PC-3 (cell line): ENCODE results near the gene CLVS2. TPM values are rescaled to one million over a fixed set of nuclear protein-coding genes. Genes with fewer than 3 reads are reported as not detected.

ENCODE experiments used
- ATAC-seq: fragments of 200-7000 bp; cut with Tn5 transposase; 2 replicates; pipeline ENCODE4 v1.9.1; 2020; ENCODE audit warnings: mild to moderate bottlenecking, moderate library complexity
- BruUV-seq: library from RNA; stranded (reverse); fragments of 400-500 nt; replicated peaks from 2 replicates; lab custom pipeline; 2021; lab: Mats Ljungman, UMichigan
- CTCF ChIA-PET: fragments of 300-600 bp; sonication (Branson Sonifier 250); formaldehyde crosslinking; loops from one replicate; lab custom pipeline; 2022; ENCODE audit warnings: antibody characterized with exemption; lab: Charles Lee
- POLR2A ChIA-PET: fragments of 300-600 bp; sonication (Branson Sonifier 250); formaldehyde crosslinking; loops from one replicate; lab custom pipeline; 2022; ENCODE audit warnings: antibody characterized with exemption; ENCODE audit not compliant: unreplicated experiment; lab: Charles Lee
- DNase-seq: peaks from one replicate; pipeline ENCODE4 v3.0.0-alpha.2; 2015
- H2AFZ ChIP-seq: fragments of 300-600 bp; sonication (generic); 2 replicates; pipeline ENCODE4 v1.6.0; 2016; ENCODE audit warnings: antibody characterized with exemption, low read length
- H3F3A ChIP-seq: fragments of 300-600 bp; sonication (generic); one replicate; pipeline ENCODE4 v1.6.0; 2017; ENCODE audit warnings: antibody characterized with exemption, low read length, control low read depth, mild to moderate bottlenecking; ENCODE audit not compliant: unreplicated experiment
- H3K27ac ChIP-seq: fragments of 300-600 bp; sonication (generic); 2 replicates; pipeline ENCODE4 v1.5.1; 2016; ENCODE audit warnings: mild to moderate bottlenecking, low read length
- H3K27me3 ChIP-seq: fragments of 300-600 bp; sonication (generic); 2 replicates; pipeline ENCODE4 v1.6.1; 2016; ENCODE audit warnings: low read length, mixed read lengths
- H3K36me3 ChIP-seq: fragments of 300-600 bp; sonication (generic); 2 replicates; pipeline ENCODE4 v1.6.1; 2016; ENCODE audit warnings: low read depth, mixed run types, low read length, mixed read lengths
- H3K4me1 ChIP-seq: fragments of 300-600 bp; sonication (generic); 2 replicates; pipeline ENCODE4 v1.5.1; 2016; ENCODE audit warnings: low read length; ENCODE audit not compliant: insufficient read depth
- H3K4me2 ChIP-seq: fragments of 300-600 bp; sonication (generic); 2 replicates; pipeline ENCODE4 v1.6.0; 2016; ENCODE audit warnings: low read length
- H3K4me3 ChIP-seq: fragments of 300-600 bp; sonication (generic); 2 replicates; pipeline ENCODE4 v1.5.1; 2016; ENCODE audit warnings: mild to moderate bottlenecking, low read length, mixed read lengths
- H3K79me2 ChIP-seq: fragments of 300-600 bp; sonication (generic); 2 replicates; pipeline ENCODE4 v1.6.1; 2017; ENCODE audit warnings: low read length, mixed read lengths
- H3K9ac ChIP-seq: fragments of 300-600 bp; sonication (generic); 2 replicates; pipeline ENCODE4 v1.6.0; 2016; ENCODE audit warnings: mild to moderate bottlenecking, low read length
- H3K9me2 ChIP-seq: fragments of 300-600 bp; sonication (generic); replicated peaks from 2 replicates; pipeline ENCODE4 v1.6.1; 2016; ENCODE audit warnings: mixed run types, low read length, mixed read lengths
- H3K9me3 ChIP-seq: fragments of 300-600 bp; sonication (generic); 2 replicates; pipeline ENCODE4 v1.6.1; 2016; ENCODE audit warnings: low read length, mixed read lengths
- H4K20me1 ChIP-seq: fragments of 300-600 bp; sonication (generic); 2 replicates; pipeline ENCODE4 v1.6.1; 2016; ENCODE audit warnings: low read length, mixed read lengths
- CTCF ChIP-seq: fragments of 300-600 bp; sonication (generic); conservative IDR thresholded peaks from 2 replicates; pipeline ENCODE4 v1.5.1; 2017; ENCODE audit warnings: antibody characterized with exemption, low read depth, mild to moderate bottlenecking, low read length
- EZH2 ChIP-seq: fragments of 300-600 bp; sonication (generic); IDR thresholded peaks from one replicate; pipeline ENCODE4 v1.6.1; 2017; ENCODE audit warnings: antibody characterized with exemption, mild to moderate bottlenecking, low read length; ENCODE audit not compliant: unreplicated experiment
- EZH2phosphoT487 ChIP-seq: fragments of 300-600 bp; sonication (generic); IDR thresholded peaks from 2 replicates; pipeline ENCODE4 v1.6.1; 2018; ENCODE audit warnings: mild to moderate bottlenecking, antibody characterized with exemption, low read length, borderline replicate concordance
- intact Hi-C: fragments of 100-400 bp; cut with micrococcal nuclease; formaldehyde crosslinking; loops from 2 replicates; pipeline ENCODE4 v1.9.0; 2023
- total RNA-seq: library from RNA; depleted of rRNA; stranded (reverse); fragments of >200 nt; gene quantifications from 2 replicates; pipeline ENCODE4 v1.2.3, GENCODE V29; 2014

Gene CLVS2
- total RNA-seq, 1 experiment from 2014 or later = not detected

GRCh38 chr6:123030282-123030681, 34.2 kb downstream of the CLVS2 start:
- Histone ChIP-seq H3K27ac (no peak overlapping the region), H2AFZ (no peak overlapping the region), H3K36me3 (no peaks in the 10 kb centered on the region), H3K4me3 (no peak overlapping the region), H3K79me2 (no peaks in the 10 kb centered on the region), H3K9me3 (no peaks in the 10 kb centered on the region), H3K27me3 (no peaks in the 10 kb centered on the region), H3F3A (no peaks in the 10 kb centered on the region), H4K20me1 (no peaks in the 10 kb centered on the region), H3K4me1 (peaks cover 5% of the 10 kb centered on the region; the same call in 1 of the 2 replicates), H3K4me2 (no peak overlapping the region), H3K9ac (no peak overlapping the region), H3K9me2 (no peaks in the 10 kb centered on the region)
- ChIA-PET POLR2A (interaction anchor here (0.7 kb wide), 1 partner anchor 441 kb away, joined by 6 read pairs; no protein-coding TSS in a partner anchor), CTCF (no interaction called here)
- no TSS peak for BruUV-seq
- TF ChIP-seq CTCF (no peak), EZH2 (no peak), EZH2phosphoT487 (no peak)
- peak; percentile 62 for ATAC-seq
- intact Hi-C loops = no loop called here
- peak; percentile 34 for DNase-seq

- ChIA-PET CTCF (no interaction called here), POLR2A (no interaction called here)
- Histone ChIP-seq H3K79me2 (no peaks in the 10 kb centered on the region), H3K4me1 (no peaks in the 10 kb centered on the region), H4K20me1 (no peaks in the 10 kb centered on the region), H3K36me3 (no peaks in the 10 kb centered on the region), H3K4me2 (no peak overlapping the region), H3K9me2 (no peaks in the 10 kb centered on the region), H3K4me3 (no peak overlapping the region), H3F3A (no peaks in the 10 kb centered on the region), H3K27me3 (peaks cover 3% of the 10 kb centered on the region; the same call in 1 of the 2 replicates), H2AFZ (no peak overlapping the region), H3K9me3 (no peaks in the 10 kb centered on the region), H3K9ac (no peak overlapping the region), H3K27ac (no peak overlapping the region)
- DNase-seq (no peak), ATAC-seq (no peak)
- BruUV-seq = no TSS peak
- intact Hi-C loops = no loop called here
- no peak for TF ChIP-seq EZH2phosphoT487
- no peak for TF ChIP-seq EZH2
- TF ChIP-seq CTCF = no peak
Measured at GRCh38 chr6:123036648-123037047, 40.6 kb downstream of the CLVS2 start.

- Histone ChIP-seq H3K79me2 (no peaks in the 10 kb centered on the region), H3K4me3 (no peak overlapping the region), H3K36me3 (no peaks in the 10 kb centered on the region), H3F3A (no peaks in the 10 kb centered on the region), H3K4me2 (no peak overlapping the region), H3K27me3 (peaks cover 3% of the 10 kb centered on the region; the same call in 1 of the 2 replicates), H2AFZ (no peak overlapping the region), H3K27ac (no peak overlapping the region), H3K9me3 (no peaks in the 10 kb centered on the region), H3K9ac (no peak overlapping the region), H3K4me1 (no peaks in the 10 kb centered on the region), H3K9me2 (no peaks in the 10 kb centered on the region), H4K20me1 (no peaks in the 10 kb centered on the region)
- ATAC-seq (no peak), DNase-seq (no peak)
- TF ChIP-seq EZH2phosphoT487 (no peak), EZH2 (no peak), CTCF (no peak)
- CTCF ChIA-PET = no interaction called here
- intact Hi-C loops = no loop called here
- no TSS peak for BruUV-seq
- POLR2A ChIA-PET = no interaction called here
Measured at GRCh38 chr6:123039431-123039830, 43.4 kb downstream of the CLVS2 start.
